ENCODE data around the gene GADD45GIP1.

- TF ChIP-seq POLR2A (IDR thresholded peaks at IDR 0.05; ENCODE audit: low read depth, low read length) (no peak), TAF1 (IDR thresholded peaks at IDR 0.05; ENCODE audit: low read depth, low read length) (no peak), POLR2AphosphoS5 (IDR thresholded peaks at IDR 0.05; ENCODE audit: low read depth, low read length) (no peak)
These were observed 38.8 kb upstream of the GADD45GIP1 start for GRCh38 chr19:12995596-12996405.

Measured in GM12891 (cell line).